Measurements from ENCODE around the gene DUS2.

Gene DUS2

DNA sequence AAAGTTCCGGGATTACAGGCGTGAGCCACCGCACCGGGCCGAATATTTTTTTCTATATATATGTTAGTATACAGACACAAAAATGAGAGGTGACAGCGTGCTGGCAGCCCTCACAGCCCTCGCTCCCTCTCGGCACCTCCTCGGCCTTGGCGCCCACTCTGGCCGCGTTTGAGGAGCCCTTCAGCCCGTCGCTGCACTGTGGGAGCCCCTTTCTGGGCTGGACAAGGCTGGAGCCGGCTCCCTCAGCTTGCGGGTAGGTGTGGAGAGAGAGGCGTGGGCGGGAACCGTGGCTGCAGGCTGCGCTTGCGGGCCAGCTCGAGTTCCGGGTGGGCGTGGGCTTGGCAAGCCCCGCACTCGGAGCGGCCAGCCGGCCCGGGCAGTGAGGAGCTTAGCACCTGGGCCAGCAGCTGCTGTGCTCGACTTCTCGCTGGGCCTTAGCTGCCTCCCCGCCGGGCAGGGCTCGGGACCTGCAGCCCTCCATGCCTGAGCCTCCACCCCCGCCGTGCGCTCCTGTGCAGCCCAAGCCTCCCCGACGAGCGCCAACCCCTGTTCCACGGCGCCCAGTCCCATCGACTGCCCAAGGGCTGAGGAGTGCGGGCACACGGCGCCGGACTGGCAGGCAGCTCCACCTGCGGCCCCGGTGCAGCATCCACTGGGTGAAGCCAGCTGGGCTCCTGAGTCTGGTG lies 40.9 kb upstream of the DUS2 start:
- TF ChIP-seq, protein P1, sequence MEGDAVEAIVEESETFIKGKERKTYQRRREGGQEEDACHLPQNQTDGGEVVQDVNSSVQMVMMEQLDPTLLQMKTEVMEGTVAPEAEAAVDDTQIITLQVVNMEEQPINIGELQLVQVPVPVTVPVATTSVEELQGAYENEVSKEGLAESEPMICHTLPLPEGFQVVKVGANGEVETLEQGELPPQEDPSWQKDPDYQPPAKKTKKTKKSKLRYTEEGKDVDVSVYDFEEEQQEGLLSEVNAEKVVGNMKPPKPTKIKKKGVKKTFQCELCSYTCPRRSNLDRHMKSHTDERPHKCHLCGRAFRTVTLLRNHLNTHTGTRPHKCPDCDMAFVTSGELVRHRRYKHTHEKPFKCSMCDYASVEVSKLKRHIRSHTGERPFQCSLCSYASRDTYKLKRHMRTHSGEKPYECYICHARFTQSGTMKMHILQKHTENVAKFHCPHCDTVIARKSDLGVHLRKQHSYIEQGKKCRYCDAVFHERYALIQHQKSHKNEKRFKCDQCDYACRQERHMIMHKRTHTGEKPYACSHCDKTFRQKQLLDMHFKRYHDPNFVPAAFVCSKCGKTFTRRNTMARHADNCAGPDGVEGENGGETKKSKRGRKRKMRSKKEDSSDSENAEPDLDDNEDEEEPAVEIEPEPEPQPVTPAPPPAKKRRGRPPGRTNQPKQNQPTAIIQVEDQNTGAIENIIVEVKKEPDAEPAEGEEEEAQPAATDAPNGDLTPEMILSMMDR (conservative IDR thresholded peaks at IDR 0.05; ENCODE audit: low read length) = no peak
- DNase-seq (ENCODE audit: low read depth) = no peak
- H3K4me3 ChIP-seq (ENCODE audit: low read length) = no peak overlapping the region

GRCh38 chr16:67986949-67987348 lies 36.1 kb upstream of the DUS2 start:
- no peak for DNase-seq (ENCODE audit: low read depth)
- TF ChIP-seq, protein P1 (conservative IDR thresholded peaks at IDR 0.05; ENCODE audit: low read length) = no peak
- H3K4me3 ChIP-seq (ENCODE audit: low read length) = no peak overlapping the region

GRCh38 chr16:67987460-67988160 lies 35.5 kb upstream of the DUS2 start:
- H3K4me3 ChIP-seq (ENCODE audit: low read length) = no peak overlapping the region
- no peak for DNase-seq (ENCODE audit: low read depth)
- TF ChIP-seq, protein P1 (conservative IDR thresholded peaks at IDR 0.05; ENCODE audit: low read length) = no peak

GRCh38 chr16:67988675-67989074 lies 34.4 kb upstream of the DUS2 start:
- H3K4me3 ChIP-seq (ENCODE audit: low read length) = no peak overlapping the region
- TF ChIP-seq, protein P1 (conservative IDR thresholded peaks at IDR 0.05; ENCODE audit: low read length) = no peak
- DNase-seq (ENCODE audit: low read depth) = no peak

- no peak overlapping the region for H3K4me3 ChIP-seq (ENCODE audit: low read length)
- no peak for DNase-seq (ENCODE audit: low read depth)
- TF ChIP-seq, protein P1 (conservative IDR thresholded peaks at IDR 0.05; ENCODE audit: low read length) = no peak
Observed at GRCh38 chr16:67989322-67990017, 33.6 kb upstream of the DUS2 start.

GRCh38 chr16:67990018-67990386 lies 33.1 kb upstream of the DUS2 start:
- DNase-seq (ENCODE audit: low read depth) = no peak

More at GRCh38 chr16:67990018-67990386, 33.1 kb upstream of the DUS2 start:
- no peak overlapping the region for H3K4me3 ChIP-seq (ENCODE audit: low read length)
- TF ChIP-seq, protein P1 (conservative IDR thresholded peaks at IDR 0.05; ENCODE audit: low read length) = no peak
